Measurements from ENCODE around the gene BTN1A1.
A peak's percentile ranks its signal among the peaks of the same experiment; 100 is the strongest.
"Not testable (repeated sequence)": the region's sequence is repeated elsewhere in the genome, so short reads cannot be mapped to it uniquely, and the experiment has no call there.

The BTN1A1 gene

DNA sequence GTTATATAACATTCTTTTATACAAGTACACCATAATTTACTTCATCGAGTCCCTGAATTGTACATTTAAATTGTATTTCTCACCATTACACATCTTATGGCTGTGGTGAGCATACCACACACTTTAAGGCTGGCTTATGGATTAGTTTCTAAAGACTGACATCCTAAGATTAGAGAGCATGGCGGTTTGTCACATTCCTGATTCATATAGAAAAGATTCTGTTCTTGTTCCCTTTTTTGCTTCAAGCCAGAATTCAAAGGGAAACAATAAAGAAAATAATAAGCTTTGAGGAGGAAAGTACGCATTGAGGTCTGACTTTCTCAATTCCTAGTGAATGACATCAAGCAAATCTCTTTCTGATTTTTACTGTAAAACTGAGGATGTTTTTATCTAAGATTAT lies 2.5 kb downstream of the BTN1A1 start:
- Histone ChIP-seq H3K4me3 (ENCODE audit: low read depth, low read length) (no peak overlapping the region), H3K27me3 (replicated peaks) (peaks cover 19% of the 10 kb centered on the region), H3K36me3 (replicated peaks) (no peaks in the 10 kb centered on the region), H3K27ac (no peak overlapping the region)
- TF ChIP-seq, protein P1, sequence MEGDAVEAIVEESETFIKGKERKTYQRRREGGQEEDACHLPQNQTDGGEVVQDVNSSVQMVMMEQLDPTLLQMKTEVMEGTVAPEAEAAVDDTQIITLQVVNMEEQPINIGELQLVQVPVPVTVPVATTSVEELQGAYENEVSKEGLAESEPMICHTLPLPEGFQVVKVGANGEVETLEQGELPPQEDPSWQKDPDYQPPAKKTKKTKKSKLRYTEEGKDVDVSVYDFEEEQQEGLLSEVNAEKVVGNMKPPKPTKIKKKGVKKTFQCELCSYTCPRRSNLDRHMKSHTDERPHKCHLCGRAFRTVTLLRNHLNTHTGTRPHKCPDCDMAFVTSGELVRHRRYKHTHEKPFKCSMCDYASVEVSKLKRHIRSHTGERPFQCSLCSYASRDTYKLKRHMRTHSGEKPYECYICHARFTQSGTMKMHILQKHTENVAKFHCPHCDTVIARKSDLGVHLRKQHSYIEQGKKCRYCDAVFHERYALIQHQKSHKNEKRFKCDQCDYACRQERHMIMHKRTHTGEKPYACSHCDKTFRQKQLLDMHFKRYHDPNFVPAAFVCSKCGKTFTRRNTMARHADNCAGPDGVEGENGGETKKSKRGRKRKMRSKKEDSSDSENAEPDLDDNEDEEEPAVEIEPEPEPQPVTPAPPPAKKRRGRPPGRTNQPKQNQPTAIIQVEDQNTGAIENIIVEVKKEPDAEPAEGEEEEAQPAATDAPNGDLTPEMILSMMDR (IDR thresholded peaks at IDR 0.05; ENCODE audit: low read depth, low read length, missing control alignments) = no peak
- in situ Hi-C loops (cut with HindIII; ENCODE audit: low pct_ligation_motif_present, low sequenced_read_pairs) = no loop called here
- no peak for DNase-seq

GRCh38 chr6:26507658-26508057 lies 7.6 kb downstream of the BTN1A1 start:
- Histone ChIP-seq H3K36me3 (replicated peaks) (no peaks in the 10 kb centered on the region), H3K4me3 (ENCODE audit: low read depth, low read length) (no peak overlapping the region), H3K27ac (no peak overlapping the region), H3K27me3 (replicated peaks) (peaks cover 2% of the 10 kb centered on the region)
- DNase-seq = no peak
- in situ Hi-C loops (cut with HindIII; ENCODE audit: low pct_ligation_motif_present, low sequenced_read_pairs) = no loop called here
- TF ChIP-seq, protein P1 (IDR thresholded peaks at IDR 0.05; ENCODE audit: low read depth, low read length, missing control alignments) = no peak

DNA sequence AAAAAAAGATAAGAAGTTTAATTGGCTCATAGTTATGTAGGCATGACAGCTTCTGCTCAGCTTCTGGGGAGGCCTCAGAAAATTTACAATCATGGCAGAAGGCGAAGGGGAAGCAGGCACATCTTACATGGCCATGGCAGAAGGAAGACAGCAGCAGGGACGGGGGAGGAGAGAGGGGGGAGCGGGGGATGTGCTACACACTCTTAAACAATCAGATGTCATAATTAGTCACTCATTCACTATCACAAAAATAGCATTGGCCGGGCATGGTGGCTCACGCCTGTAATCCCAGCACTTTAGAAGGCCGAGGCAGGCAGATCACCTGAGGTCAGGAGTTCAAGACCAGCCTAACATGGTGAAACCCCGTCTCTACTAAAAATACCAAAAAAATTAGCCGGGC lies 10.9 kb downstream of the BTN1A1 start:
- H3K36me3 ChIP-seq (replicated peaks); in situ Hi-C loops (cut with HindIII; ENCODE audit: low pct_ligation_motif_present, low sequenced_read_pairs); H3K4me3 ChIP-seq (ENCODE audit: low read depth, low read length); H3K27ac ChIP-seq; H3K27me3 ChIP-seq (replicated peaks): not testable (repeated sequence)
- DNase-seq = peak; percentile 8

DNA sequence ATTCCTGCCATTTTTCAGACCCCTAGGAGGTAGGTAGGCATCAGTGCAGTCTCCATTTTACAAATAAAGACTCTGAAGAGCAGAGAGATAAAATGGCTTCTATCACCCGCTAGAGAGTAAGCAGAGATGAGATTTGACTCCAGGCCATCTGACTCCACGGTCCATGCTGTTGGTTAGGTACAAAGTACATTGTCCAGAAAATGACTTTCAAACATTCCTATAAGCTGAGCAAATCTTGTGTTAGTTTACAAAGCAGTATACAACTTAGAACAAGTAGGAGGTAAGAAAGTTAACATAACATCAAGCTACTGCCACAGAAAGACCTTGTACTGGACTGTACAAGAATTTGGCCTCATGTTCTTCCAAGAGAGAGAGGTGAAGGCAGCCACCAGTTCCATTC lies 14.9 kb downstream of the BTN1A1 start:
- TF ChIP-seq, protein P1 (IDR thresholded peaks at IDR 0.05; ENCODE audit: low read depth, low read length, missing control alignments) = no peak
- no peak for DNase-seq
- H3K4me3 ChIP-seq (ENCODE audit: low read depth, low read length) = no peak overlapping the region
- H3K36me3 ChIP-seq (replicated peaks) = no peaks in the 10 kb centered on the region
- H3K27me3 ChIP-seq (replicated peaks) = no peaks in the 10 kb centered on the region
- in situ Hi-C loops (cut with HindIII; ENCODE audit: low pct_ligation_motif_present, low sequenced_read_pairs) = no loop called here
- H3K27ac ChIP-seq = no peak overlapping the region

- no peak overlapping the region for H3K27ac ChIP-seq
- H3K36me3 ChIP-seq (replicated peaks) = no peaks in the 10 kb centered on the region
- DNase-seq = no peak
- H3K4me3 ChIP-seq (ENCODE audit: low read depth, low read length) = no peak overlapping the region
- in situ Hi-C loops (cut with HindIII; ENCODE audit: low pct_ligation_motif_present, low sequenced_read_pairs) = no loop called here
- TF ChIP-seq, protein P1 (IDR thresholded peaks at IDR 0.05; ENCODE audit: low read depth, low read length, missing control alignments) = no peak
- no peaks in the 10 kb centered on the region for H3K27me3 ChIP-seq (replicated peaks)
Measured at GRCh38 chr6:26516481-26517427, 16.7 kb downstream of the BTN1A1 start.

GRCh38 chr6:26519359-26519758 lies 19.3 kb downstream of the BTN1A1 start:
- Histone ChIP-seq H3K27me3 (replicated peaks) (no peaks in the 10 kb centered on the region), H3K4me3 (ENCODE audit: low read depth, low read length) (no peak overlapping the region), H3K36me3 (replicated peaks) (no peaks in the 10 kb centered on the region), H3K27ac (no peak overlapping the region)
- TF ChIP-seq, protein P1 (IDR thresholded peaks at IDR 0.05; ENCODE audit: low read depth, low read length, missing control alignments) = no peak
- in situ Hi-C loops (cut with HindIII; ENCODE audit: low pct_ligation_motif_present, low sequenced_read_pairs) = no loop called here
- DNase-seq = no peak

All from brain microvascular endothelial cell (primary cell).